ENCODE data around the gene FAM241B.

Gene FAM241B

DNA sequence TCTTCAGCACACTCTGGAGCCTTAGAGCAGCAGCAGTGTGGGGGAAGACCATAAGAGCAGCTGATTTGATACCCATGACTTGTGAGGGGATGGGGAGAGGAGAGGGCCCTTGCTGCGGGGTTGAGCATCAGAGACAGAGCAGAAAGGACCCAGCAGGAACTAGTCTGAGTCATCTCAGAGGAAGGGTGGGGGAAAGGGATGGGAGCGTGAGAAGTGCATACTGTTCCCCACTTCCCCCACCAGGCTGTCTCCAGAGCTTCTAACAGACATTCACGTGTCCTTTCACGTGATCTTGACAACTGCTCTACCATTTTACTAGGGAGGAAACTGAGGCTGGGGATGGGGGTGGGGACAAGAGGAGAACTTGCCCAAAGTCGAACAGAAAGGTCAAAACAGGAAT is 38.7 kb downstream of the FAM241B start:
- peak; percentile 20 for DNase-seq

DNA sequence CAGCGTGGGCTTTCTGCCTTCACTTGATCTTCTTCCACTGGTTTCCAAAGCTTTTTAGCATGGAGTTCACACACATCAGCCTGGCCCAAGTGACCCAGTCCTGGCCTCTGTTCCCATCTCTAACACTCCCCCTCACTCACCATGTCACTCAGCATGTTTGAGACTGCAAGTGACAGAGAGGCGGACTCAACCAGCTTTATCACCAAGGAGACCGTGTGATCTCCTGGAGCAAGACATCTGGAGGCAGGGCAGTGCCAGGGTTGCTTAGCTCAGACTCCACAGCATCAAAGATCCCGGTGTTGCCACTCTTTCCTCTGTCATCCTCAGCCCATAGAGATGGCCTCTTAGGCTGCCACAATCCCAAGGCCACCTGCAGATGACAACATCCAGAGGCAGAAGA is 39.4 kb downstream of the FAM241B start:
- no peak for DNase-seq

DNA sequence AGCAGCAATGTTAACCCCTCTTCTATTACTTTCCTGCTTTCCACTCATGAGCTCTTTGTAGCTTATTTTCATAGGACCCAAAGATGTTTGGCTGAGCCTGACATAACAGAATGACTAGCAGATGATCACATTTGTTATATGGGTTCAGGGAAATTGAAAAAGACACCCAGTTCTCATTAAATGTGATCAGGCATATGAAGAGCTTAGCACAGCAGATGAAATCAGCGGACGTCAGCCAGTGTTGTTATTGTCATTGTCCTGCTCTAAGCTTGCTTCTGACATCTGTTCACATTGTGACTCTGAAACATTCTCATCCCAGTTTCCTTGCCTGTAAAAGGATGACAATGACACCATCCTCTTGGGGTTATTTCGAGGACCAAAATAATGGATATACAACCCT is 43.5 kb downstream of the FAM241B start:
- DNase-seq, result no peak

DNA sequence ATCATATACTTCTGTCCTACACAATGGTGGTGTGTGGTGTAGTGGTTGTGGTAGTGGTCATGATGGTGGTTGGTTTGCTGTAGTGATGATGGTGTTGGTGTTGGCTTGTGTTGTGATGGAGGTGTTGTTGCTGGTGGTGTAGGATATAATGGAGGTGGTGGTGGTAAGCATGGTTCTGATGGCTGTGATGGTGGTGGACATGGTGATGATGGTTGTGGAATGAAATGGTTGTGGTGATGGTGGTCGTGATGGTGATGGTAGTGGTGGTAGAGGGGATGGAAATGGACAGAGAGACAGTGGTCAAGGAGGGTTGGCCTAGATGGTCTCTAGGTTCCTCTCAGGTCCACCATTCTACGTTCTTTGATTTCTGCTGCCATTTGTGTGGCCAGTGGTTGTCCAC is 44.7 kb downstream of the FAM241B start:
- no peak for DNase-seq

DNA sequence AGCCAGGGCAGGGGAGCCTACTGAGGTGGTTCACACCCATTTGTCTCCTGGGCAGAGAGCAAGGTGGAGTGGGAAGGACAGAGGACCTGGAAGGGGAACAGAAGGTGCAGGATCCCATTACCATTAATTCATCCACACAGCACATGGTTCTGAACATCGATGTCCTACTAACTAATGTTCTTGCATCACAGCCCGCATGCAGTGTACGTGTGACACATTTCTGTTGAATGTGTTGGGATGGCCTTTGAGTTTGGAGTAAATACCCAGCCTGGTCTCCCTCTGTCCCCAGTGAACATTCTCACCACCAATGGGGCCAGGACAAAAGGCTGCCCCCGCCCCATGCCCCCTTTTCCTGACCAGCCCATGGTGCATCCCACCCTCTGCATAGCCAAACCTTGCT is 46.3 kb downstream of the FAM241B start:
- no peak for DNase-seq

DNA sequence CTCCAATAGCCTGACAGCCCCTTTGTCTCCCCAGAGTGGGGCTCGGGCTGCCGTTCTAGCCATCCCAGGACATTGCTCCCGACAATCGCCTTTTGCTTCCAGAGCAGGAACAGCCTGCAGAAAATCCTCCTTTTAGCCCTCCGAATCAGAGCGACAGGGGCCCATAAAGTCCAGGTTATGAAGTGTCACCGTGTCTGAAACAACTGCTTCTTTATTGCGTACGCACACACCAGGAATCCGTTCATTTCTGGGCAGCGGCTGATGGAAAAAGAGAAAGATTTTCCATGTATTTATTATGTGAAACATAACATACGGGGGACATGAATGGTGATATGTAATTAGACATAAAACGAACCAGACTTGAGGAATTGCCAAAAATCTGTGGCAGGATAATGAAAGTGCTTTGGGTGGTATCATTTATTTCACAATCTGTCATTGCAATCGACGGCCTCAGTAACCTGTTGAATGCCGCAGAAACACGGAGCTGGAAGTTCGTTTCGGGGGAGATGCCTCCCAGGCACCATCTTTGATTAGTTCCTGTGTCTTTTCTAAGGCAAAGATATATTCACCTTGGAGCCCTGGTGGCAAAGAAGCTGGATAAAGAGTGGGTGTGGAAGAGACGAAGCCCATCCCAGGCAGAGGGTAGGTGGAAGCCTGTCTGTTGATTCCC is 48.1 kb downstream of the FAM241B start:
- no peak for DNase-seq

DNA sequence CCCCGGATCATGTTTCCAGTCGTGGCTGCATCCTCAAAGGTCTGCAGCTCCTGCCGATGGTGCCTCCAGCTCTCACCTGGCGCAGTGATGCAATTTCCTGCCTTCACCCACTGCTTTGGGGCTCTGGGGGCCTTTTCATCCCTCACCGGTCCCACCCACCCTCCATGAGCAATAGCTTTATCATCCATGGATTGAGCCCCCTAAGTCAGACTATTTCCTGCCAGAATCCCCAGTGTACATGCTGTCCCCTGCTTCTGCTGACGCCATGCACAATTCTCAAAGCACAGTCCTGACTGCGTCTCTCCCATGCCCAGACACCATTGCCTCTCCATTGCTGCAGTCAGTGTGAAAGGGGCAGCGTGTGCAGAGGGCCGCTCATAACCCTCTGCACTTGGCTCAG is 49.7 kb downstream of the FAM241B start:
- no peak for DNase-seq

DNA sequence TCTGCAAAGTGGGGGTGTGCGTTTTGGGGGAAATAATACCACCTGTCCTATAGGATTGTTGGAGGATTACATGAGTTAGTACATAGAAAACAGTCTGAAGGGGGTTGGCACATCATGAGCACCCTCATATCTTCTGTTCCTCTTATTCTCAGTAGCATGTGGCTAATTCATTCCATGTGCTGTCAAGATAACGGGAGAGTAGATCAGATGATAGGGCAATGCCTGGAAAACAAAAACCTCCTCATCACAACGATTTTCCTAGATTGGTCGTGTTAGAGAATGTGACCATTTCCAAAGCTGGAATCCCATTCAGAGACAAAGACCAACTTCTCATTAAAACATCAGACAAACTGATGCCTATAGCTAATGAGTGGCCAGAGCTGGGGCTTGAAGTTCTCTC is 50.6 kb downstream of the FAM241B start:
- DNase-seq, result no peak

DNA sequence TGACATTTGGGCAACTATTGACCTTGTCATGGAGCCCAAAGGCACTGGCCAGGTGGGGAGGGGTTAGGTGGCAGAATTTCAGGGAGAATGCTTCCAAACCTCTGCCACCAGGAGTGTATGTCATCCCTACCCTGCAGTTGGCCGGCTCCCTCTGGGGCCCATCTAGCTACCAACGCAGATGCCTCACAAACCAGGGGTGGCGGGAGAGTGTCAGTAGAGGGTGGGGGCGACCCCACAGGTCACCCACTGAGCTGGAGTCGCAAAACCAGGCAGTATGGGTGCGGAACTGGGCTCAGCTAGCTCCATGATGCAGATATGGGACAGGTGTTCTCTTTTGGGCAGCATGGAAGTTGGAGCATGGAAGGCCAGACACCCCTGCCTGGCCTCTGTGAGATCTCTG is 51.4 kb downstream of the FAM241B start:
- no peak for DNase-seq

DNA sequence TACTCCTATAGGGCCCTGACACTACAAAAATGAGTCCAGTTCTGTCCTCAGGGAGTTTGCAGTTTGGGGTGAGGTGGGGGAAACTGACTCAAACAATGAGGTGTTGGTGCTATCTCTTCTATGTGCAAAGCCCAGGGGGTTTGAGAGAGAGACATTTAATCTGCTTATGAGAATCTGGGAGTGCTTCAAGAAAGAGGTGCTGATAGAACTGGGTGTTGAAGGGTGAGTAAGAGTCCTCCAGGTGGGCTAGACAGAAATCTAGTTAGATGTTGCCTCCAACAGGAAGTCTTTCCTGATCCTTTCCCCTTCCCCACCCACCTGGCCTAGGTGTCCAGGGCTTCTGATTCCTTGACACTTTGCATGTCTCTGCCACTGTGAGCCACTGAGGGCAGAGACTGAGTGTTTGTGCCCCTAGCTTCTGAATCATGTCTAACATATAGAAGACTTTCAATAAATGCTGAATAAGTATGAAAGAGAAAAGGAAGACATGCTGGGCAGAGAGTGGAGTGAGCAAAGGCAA is 53.0 kb downstream of the FAM241B start:
- no peak for DNase-seq

Data from EL (cell line).